ENCODE measurements around the gene TNNI3K.

Gene TNNI3K

DNA sequence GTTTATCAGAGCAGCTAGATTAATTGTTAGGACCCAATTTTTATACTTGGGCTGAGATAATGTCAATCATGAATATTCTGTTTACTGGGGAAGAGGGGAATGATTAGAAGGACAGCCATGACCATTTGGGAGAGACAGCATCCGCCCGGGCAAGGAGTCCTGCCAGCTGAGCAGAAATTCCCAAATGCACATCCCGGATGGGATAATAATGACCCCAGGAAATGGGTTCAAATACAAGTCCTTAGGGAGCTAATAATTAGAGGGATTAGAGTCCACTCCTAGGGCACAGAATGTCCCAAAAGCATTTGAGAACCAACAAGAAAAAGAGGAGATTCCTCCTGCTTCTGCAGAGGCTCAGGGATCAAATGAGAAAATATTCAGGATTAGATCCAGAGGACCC, 161.3 kb downstream of the TNNI3K start:
- DNase-seq: no peak

DNA sequence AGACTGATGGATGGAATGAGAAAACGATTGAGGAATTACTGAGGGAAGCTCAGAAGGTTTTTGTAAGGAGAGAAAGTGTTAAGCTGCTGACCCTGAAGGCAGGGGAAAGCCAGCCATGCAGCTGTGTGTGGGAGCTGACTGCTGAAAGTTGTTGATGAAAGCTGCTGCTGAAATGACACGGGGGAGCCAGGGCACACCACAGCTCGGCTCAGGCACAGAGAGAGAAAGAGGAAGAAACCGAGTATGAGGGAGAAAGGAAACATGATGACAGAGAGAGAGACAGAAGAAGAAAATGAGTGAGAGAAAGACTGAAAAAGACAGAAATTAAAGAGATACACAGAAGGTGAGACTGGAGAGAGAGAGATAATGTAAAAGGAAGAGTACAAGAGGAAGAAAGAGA, 161.7 kb downstream of the TNNI3K start:
- no peak for DNase-seq

DNA sequence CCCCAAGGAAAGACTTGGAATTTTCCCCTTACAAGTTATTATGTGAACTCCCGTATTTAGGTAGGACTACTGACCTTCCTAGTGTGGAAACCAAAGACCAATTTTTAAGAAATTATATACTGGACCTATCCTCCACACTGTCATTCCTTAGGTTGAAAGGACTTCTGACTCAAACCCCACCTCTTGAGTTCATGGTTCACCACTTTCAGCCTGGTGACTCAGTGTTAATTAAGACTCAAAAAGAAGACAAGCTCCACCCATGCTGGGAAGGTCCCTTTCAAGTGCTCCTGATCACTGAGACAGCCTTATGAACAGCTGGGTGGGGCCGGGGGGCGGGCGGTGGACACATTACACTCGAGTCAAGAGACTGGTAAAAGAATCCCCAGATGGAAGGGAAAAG, 164.1 kb downstream of the TNNI3K start:
- no peak for DNase-seq

DNA sequence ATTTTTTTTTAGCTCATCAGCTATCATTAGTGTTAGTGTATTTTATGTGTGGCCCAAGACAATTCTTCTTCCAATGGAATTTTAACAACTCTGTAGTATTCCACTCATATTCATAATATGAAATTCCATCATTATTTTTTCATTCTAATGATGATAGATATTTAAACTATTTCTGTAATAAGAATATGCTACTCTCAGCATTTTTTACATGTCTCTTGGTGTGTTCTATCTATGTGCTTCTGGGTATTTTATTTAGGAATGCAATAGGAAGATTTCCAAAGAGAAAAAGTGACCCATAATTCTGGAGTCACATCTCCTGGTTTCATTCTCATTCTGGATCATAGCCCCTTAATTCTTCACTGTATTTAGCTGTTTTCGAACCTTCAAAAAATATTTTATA, 167.7 kb downstream of the TNNI3K start:
- DNase-seq: no peak

DNA sequence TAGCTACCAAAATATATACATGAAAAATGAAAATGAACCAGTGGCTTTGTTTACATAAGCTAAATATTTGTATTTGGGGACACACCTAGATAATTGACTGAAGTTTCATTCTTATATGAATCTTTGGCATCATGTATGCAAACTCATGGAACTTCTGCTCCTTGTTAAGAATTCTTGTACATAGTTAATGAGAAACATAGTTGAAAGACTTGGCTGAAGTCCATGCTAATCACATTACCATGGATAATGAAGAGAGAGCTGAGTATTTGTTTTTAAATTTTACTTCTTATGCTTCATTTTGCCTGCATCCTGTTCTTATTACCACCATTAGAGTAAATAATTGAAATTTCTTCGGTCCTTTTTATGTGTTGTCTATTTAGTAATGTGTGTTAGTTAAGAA, 168.4 kb downstream of the TNNI3K start:
- DNase-seq: no peak

DNA sequence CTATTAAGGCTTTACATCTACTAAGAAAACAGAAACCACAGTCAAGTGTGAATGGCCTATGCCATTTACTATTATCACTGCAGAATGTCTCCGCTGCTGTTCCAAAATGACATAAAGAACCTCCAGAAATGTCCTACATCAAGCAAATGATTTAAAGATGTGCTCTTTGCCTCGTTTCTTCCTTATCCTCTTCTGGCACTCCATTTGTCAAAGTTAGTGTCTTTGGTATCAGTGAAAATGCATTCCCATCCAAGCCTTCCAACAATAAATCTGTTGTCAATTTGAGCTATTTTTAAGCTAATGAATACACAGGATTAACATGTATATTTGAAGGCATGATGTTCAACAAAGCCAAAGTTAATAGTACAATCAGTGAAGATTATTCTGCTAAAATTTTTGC, 171.6 kb downstream of the TNNI3K start:
- DNase-seq: no peak

DNA sequence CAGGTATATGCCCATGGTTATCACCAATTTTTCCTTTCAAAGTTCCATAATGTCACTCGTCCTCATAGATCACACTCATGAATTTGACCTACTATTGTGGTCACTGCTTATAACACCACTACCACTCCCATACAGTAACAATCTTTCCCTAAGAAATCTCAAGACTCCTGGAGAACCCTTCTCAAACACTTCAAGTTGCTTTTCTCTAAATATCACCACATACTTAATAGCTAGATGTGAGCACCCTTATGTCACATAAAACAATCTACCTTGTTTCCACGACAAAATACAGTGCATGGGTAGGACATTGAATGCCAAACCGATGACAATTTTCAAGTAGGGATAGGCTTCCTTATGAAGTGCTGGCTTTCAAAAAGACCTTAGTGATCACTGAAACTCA, 172.7 kb downstream of the TNNI3K start:
- no peak for DNase-seq

DNA sequence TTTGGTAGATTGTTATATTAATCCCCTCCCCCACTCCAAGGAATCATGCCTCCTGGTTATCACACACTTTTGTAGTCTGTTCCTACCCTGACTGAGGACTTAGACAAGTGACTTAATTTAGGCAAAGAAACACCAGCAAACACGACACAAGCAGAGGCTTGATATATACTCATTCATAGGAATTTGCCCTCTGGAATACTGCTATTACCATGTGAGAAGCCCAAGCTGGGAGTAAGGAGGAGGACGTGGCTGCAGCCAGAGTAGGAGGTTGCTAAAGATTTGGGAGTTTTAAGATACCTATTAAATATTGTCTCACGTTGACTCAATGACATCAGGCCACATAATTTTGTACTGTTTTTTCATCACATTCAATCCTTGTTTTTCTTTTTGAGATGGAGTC, 177.1 kb downstream of the TNNI3K start:
- DNase-seq: no peak

DNA sequence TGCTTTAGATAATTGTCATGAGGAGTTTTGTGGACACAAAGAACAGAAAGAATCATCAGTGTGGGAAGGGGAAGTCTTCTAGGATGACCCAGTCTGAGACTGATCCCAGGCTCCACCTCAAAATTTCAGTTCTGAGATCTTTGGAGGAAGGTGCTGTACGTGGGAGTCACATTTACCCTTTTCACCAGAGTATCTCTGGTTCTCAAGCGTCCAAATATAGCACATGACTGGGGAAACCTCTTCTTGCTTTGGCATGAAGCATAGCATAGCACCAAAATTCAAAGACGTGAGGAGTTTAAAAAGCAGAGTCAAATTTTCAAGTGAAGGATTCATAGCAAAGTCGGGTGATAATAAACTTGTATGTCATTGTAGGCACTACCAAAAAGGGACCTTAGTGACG, 180.7 kb downstream of the TNNI3K start:
- DNase-seq: no peak

DNA sequence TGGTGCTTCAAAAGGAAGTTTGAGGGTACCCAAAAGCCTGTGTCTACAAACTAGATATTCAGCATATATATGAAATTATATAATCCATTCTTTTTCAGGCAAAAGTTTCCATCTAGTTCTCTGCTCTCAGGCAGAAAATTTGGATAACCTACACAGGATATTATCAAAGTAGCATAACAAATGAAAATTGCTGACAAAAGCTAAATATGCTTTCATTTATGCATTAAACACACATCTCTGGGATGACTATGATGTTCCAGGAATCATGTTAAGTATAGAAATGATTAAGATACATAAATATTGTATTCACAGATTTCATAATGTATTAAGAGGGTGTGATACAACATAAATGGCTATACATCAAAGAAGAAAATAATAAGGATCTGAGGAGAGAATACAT, 184.4 kb downstream of the TNNI3K start:
- DNase-seq: no peak

DNA sequence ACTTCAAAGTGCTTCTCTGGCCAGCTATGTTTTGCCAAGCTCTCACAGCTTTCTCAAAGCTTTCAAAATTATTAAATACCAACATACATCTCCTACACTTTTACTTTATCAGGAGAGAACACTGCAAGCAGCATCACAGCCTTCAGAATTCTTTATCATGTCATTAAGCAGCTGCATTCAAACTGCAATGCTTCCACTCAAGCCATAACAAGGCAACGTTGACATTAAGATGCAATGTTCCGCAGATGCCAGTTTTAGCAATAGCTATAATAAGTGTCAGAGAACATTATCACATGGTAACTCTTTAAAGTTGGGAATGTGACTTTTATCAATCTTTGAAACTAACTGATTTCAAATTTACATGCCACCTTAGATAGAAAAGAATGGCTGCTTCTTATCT, 185.3 kb downstream of the TNNI3K start:
- DNase-seq: no peak

DNA sequence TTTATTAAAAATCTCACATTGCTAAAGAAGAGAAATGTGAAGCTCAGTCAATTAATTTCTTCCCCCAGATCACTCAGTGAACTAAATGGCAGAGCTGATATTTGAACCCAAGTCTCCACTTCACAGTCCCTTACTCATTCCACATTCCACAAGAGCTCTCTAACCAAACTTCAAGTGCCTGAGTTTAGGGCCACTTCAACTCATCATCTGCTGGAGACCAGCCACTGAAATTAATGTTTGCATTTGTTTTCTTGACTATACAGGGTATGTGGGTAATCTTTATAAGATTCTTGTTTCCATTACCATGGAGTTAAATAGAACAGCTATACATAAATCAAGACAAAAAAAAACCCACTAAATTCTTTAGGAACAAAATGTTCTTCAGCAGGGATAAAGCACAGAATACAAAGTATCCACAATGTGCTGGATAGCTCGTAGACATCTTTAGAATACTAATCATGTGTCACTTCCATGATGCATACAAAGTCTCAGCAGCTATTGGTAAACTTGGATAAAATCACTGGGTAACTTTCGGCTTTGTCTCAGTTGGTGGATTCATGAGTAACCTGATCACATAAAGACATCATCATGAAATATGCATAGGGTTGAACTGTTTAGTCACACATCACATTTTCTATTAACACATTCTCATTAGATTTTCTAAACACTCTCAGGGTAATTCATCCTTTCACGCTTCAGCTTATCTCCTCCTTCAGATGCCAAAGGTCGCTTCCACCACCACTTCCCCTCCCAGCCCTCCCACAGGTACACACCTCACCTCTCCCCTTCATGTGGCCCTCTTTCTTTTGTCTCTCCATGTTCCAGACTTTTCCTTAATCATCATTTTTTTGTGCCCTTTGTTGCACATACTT, 187.5 kb downstream of the TNNI3K start:
- no peak for DNase-seq

DNA sequence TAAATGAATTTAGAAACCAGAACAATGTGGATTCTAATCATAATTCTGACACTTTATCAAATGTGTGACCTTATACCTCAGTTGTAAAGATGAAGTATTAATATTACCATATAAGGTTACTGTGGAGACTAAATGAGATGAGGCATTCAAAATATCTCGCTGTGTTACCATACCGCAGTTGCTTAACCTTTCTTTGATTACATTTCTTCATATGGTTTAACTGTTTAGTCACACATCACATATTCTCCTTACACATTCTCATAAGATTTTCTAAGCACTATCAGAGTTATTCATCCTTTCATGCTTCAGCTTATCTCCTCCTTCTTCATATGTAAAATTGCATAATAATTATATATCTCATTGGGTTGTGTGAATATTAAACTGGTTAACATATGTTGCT, 188.3 kb downstream of the TNNI3K start:
- DNase-seq: no peak

DNA sequence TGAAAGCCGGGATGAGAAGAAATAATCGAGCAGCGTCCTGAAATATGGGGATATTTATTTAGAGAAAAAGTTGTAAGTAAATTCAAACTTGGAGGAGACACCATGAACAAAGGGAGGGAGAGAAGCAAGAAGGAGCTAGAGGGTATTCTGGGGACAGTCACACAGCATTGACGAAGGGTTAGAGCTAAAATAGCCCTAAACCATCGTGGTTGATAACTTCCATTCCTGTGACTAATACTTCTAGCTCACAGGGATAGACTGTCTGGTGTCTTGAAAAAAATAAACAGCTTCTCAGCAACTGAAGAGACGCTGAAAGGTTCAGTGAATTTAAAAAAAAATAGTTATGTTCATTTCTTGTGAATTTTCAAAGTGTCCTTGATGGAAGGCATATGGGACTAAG, 190.5 kb downstream of the TNNI3K start:
- no peak for DNase-seq

DNA sequence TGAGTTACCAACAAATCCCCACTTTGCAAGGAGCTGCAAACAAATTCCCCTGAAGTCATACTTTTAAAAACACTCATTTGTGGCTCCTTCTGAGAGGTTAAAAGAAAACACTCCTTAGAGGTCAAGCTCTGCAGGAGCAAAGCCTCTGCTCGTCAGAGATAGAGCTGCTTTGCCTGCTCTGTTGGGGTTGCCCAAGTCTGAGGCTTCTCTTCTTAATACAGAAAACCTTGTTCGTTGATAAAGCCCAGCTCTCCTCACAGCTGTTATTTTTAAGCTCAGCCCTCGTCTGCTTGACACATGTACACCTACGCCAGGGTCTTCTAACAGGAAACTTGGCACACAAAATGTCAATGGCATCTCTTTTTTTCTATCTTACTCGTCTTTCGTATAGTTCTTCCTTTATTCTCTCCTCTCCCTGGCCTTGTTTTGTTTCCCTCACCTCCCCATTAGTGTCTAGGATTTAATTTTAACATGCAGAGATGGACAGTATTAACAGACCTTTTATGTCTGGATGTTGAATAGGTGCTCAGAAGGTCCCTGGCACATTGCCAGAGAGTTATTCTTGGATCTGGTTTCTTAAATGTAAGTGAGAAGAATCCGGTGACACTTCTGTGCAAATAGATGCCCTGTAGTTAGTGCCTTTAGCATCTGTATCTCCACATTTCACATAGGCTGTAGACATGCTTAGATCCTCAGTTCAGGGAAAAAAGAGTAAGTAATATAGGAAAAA, 191.2 kb downstream of the TNNI3K start:
- DNase-seq: no peak

DNA sequence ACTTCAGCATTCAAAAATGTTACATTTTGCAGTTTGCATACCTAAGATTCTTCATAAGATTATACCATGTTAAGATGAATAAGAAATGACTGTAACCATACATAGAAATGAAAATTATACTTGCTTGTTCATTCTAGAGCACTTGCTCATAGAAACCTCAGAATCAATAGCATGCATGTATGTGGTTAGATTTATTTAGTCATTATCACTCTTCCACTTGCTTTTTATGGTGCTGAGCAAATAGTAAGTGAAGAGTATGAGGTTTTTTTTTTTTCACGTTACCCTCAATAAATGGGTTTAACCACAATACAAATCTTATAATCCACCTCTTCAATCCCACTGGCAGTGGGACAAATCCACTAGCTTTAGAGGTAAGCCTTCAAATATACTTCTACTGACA, 192.5 kb downstream of the TNNI3K start:
- DNase-seq: no peak

DNA sequence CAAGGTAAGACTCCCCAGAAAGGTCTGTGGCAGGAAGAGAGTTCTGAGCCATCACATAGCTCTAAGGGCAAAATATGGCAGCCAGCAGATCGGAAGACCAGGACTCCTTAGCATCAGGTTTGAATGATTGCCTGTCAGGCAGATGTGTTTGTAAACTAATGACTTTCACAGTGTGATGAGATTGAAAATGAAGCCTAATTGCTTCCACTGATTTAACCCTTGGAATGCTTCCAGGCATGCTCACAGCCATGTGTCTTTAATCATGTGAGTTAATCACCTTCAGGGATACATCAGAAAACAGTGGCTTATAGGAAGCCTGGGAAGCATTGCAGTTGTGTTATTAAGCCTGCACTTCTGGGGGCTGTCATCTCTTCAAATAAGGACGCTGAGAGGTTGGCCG, 194.4 kb downstream of the TNNI3K start:
- no peak for DNase-seq

DNA sequence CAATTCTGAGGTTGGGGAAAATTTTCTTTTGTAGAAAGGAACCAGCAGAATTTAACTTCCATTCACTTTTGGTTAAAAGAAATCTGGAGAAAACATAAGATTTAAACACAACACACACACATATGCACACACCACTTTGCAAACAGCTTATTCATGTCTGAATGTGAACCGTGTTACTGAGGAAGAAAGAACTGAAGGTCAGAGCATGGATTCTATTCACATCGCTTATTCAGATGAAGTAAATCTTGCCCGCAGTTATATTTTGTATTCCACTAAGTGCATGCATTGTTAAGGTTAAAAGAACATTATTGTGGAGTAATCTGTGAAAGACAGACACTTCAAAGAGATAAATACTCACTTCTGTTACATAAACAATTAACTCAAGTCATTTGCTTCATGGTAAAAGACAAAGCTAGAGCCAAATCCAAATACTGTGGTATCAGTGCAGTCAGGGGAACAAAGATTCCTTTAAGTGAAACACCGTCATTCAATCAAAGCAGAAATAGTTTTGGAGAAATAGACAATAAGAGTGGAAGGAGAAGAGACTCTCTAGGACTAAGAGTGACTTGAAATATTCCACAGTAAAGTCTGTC, 195.3 kb downstream of the TNNI3K start:
- DNase-seq: no peak

DNA sequence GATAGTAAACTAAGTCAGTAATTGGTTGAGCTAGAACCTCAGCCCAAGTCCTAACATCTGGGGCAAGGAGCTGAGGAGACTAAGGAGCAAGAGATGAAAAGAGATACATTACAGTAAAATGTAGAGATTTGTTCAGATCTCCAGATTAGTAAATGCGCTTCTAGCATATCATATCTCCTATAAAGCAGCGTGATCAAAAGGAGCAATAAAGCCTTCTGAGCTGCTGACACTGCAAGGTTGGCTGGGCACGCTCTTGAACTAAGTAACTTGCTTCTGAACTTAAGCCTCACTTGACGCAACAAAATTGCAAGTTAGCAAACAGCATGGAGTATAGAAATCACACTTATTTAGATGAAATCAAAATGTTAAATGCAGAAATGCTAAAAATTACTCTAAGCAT, 196.3 kb downstream of the TNNI3K start:
- DNase-seq: no peak

DNA sequence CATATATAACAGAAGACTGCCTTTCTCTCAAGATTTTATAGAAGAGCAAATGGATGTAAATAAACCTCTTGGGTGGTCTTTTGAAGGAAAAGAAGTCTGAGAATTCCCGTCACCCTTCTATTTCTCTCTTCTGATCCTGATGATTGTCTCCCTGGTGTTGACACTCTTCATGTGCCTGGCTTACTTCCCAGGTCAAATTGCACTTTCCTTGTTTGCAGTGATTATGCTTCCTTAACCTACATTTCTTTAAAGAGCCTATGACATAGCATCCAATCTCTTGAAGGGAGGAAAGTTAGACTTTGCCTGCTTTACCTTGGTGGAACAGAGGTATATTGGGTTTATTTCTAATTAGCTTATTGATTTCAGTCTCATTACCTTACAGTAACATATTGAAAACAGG, 197.1 kb downstream of the TNNI3K start:
- no peak for DNase-seq

DNA sequence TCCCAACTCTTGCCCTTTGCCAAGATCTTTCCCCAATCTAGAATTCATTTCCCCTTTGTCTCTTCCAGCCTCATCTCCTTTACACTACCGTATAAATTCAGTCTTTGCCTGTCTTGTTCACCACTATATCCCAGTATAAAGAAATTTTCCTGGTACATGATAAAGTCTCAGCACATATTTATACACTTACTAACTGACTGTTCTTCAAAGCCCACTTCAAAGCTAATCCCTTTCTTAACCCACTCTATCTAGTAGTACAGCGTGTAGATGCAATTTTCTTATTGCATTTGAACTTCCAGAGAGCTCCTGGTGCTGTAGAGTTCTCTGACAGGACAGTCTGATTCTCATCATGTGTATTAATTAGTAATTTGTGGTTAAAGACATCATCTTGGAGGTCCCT, 199.1 kb downstream of the TNNI3K start:
- DNase-seq: no peak

DNA sequence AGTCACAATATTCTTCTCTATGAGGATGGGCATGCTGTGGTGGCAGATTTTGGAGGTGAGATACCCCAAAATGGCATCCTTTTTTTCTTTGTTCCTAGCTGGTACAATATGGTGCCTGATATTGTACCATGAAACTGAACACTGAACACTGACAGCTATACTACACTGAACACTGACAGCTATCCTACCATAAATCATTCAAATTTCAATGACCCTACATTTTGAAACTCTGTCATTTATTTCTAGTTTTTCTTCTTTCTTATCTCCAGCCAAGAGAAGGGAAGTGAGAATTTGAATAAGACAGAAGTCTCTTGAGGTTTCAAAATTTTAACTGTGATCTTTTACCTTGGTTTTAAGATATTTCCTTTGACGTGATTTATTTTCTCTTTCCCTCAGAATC, 200.9 kb downstream of the TNNI3K start:
- DNase-seq: no peak

DNA sequence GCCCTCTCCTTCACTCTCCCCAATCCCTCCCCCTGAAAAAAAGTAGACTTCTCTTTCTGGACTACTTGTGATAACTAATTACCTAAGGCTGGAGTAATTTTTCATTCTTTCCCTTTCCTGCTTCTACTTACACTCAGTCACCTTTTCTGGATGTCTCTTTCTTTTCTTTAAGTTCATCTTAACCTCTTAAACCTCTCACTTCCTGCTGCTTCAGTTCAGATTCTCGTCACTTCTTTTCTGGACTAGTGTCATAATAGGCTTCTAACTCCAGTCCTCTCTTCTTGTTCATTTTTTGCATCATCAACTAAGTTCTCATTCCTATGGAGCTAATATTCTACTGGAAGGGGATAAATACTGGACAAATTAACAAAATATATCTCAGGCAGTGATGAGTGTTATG, 201.8 kb downstream of the TNNI3K start:
- no peak for DNase-seq

DNA sequence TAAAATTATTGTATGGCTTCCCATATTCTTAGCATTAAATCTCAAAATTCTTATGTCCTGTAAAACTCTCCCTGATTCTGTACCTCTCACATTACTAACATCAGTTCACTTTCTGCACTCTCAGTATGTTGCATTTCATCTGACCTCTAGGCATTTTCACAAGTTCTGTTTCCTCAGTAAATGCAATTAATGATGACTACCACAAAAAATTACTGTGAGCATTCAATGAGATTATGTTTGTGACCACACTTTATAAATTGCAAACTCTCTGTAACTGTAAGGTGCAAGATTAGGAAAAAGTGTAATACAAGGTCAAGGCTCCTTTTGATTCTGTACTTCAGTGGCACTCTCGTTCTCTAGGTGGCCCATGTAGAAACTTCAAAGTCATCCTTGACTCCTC, 216.8 kb downstream of the TNNI3K start:
- DNase-seq: no peak

Data from activated CD4-positive, CD25-positive, alpha-beta regulatory T cell treated with anti-CD3 and anti-CD28 coated beads, Interleukin-2, amount 50 U/mL, for 72 hours (primary cell).